ENCODE data around the gene RMDN3. TPM values are rescaled to one million over a fixed set of nuclear protein-coding genes. Genes with fewer than 3 reads are reported as not detected.

RMDN3 gene
- total and polyA plus RNA-seq, 2 of the 13 experiments (the other 11 are each of a cell fraction or from before 2014, with no cell fraction given): 16.8 to 19.5 TPM

DNA sequence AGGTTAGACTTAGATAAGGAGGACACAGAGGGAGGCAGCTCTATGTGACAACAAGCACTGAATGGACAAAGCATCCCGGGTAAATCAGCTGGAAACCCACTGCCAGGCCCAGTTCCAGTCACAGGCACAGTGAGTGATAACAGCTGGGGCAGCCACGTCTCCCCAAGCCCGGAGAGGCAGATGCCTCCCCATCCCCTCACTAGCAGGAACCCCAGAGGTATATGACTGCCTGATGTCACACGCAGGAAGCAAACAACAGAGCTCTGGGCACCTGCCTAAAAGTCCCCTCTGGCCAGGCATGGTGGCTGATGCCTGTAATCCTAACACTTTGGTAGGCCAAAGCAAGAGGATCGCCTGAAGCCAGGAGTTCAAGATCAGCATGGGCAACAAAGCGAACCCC, 32.9 kb upstream of the RMDN3 start:
- Histone ChIP-seq H4K20me1 (ENCODE audit: insufficient read depth, low read length) (no peaks in the 10 kb centered on the region), H3K4me2 (ENCODE audit: low read depth, low read length) (no peak overlapping the region), H3K79me2 (ENCODE audit: insufficient read depth, low read length) (peaks cover 15% of the 10 kb centered on the region), H2AFZ (ENCODE audit: low read length) (no peak overlapping the region), H3K4me1 (ENCODE audit: insufficient read depth, low read length) (peaks cover 44% of the 10 kb centered on the region), H3K36me3 (replicated peaks in 1 of 2; ENCODE audit: control insufficient read depth in 1 of 2, insufficient read depth in 2 of 2, low read length in 2 of 2) (0 out of 5 replicates have a peak, but pooled peaks cover 0 to 4% of the 10 kb centered on the region in 2 experiments), H3K4me3 (replicated peaks in 1 of 3; ENCODE audit: insufficient read depth in 1 of 3, low read depth in 2 of 3, low read length in 3 of 3) (no peak overlapping the region), H3K27ac (ENCODE audit: extremely low read length, insufficient read depth, low read length) (no peak overlapping the region), H3K27me3 (ENCODE audit: control insufficient read depth in 1 of 2, insufficient read depth in 2 of 2, low read length in 2 of 2) (no peaks in the 10 kb centered on the region), H3K9ac (ENCODE audit: insufficient read depth, low read depth, low read length) (no peak overlapping the region), H3K9me3 (ENCODE audit: low read length) (no peaks in the 10 kb centered on the region)
- TF ChIP-seq ZNF629 (CRISPR knock-in tag; conservative IDR thresholded peaks at IDR 0.05) (no peak), KDM6A (CRISPR knock-in tag; IDR thresholded peaks at IDR 0.05; ENCODE audit: low read depth) (no peak), JUND (CRISPR knock-in tag; IDR thresholded peaks at IDR 0.05) (no peak), ZFP36L1 (CRISPR knock-in tag; IDR thresholded peaks at IDR 0.05) (no peak), ZNF33B (CRISPR knock-in tag; IDR thresholded peaks at IDR 0.05) (no peak), ZNF138 (CRISPR knock-in tag; IDR thresholded peaks at IDR 0.05; ENCODE audit: low read depth) (no peak), RFX1 (IDR thresholded peaks at IDR 0.05) (no peak), HHEX (CRISPR knock-in tag; IDR thresholded peaks at IDR 0.05) (no peak), HDAC1 (CRISPR knock-in tag; IDR thresholded peaks at IDR 0.05) (no peak), ZNF329 (CRISPR knock-in tag; IDR thresholded peaks at IDR 0.05; ENCODE audit: low read depth) (no peak), SYNCRIP (IDR thresholded peaks at IDR 0.05; ENCODE audit: insufficient read depth, low read depth, low read length) (no peak), ZBTB3 (CRISPR knock-in tag; IDR thresholded peaks at IDR 0.05; ENCODE audit: borderline replicate concordance, low read depth) (no peak)
- TF ChIP-seq, protein P1, sequence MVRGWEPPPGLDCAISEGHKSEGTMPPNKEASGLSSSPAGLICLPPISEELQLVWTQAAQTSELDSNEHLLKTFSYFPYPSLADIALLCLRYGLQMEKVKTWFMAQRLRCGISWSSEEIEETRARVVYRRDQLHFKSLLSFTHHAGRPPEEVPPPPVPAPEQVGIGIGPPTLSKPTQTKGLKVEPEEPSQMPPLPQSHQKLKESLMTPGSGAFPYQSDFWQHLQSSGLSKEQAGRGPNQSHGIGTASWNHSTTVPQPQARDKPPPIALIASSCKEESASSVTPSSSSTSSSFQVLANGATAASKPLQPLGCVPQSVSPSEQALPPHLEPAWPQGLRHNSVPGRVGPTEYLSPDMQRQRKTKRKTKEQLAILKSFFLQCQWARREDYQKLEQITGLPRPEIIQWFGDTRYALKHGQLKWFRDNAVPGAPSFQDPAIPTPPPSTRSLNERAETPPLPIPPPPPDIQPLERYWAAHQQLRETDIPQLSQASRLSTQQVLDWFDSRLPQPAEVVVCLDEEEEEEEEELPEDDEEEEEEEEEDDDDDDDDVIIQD (CRISPR knock-in tag; IDR thresholded peaks at IDR 0.05; ENCODE audit: low read depth): no peak
- TF ChIP-seq, protein P2, sequence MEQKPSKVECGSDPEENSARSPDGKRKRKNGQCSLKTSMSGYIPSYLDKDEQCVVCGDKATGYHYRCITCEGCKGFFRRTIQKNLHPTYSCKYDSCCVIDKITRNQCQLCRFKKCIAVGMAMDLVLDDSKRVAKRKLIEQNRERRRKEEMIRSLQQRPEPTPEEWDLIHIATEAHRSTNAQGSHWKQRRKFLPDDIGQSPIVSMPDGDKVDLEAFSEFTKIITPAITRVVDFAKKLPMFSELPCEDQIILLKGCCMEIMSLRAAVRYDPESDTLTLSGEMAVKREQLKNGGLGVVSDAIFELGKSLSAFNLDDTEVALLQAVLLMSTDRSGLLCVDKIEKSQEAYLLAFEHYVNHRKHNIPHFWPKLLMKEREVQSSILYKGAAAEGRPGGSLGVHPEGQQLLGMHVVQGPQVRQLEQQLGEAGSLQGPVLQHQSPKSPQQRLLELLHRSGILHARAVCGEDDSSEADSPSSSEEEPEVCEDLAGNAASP (CRISPR knock-in tag; IDR thresholded peaks at IDR 0.05; ENCODE audit: borderline replicate concordance): no peak
- TF ChIP-seq, protein P3, sequence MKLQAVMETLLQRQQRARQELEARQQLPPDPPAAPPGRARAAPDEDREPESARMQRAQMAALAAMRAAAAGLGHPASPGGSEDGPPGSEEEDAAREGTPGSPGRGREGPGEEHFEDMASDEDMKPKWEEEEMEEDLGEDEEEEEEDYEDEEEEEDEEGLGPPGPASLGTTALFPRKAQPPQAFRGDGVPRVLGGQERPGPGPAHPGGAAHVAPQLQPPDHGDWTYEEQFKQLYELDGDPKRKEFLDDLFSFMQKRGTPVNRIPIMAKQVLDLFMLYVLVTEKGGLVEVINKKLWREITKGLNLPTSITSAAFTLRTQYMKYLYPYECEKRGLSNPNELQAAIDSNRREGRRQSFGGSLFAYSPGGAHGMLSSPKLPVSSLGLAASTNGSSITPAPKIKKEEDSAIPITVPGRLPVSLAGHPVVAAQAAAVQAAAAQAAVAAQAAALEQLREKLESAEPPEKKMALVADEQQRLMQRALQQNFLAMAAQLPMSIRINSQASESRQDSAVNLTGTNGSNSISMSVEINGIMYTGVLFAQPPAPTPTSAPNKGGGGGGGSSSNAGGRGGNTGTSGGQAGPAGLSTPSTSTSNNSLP (IDR thresholded peaks at IDR 0.05; ENCODE audit: low read depth, low read length): no peak
- TF ChIP-seq, protein P4, sequence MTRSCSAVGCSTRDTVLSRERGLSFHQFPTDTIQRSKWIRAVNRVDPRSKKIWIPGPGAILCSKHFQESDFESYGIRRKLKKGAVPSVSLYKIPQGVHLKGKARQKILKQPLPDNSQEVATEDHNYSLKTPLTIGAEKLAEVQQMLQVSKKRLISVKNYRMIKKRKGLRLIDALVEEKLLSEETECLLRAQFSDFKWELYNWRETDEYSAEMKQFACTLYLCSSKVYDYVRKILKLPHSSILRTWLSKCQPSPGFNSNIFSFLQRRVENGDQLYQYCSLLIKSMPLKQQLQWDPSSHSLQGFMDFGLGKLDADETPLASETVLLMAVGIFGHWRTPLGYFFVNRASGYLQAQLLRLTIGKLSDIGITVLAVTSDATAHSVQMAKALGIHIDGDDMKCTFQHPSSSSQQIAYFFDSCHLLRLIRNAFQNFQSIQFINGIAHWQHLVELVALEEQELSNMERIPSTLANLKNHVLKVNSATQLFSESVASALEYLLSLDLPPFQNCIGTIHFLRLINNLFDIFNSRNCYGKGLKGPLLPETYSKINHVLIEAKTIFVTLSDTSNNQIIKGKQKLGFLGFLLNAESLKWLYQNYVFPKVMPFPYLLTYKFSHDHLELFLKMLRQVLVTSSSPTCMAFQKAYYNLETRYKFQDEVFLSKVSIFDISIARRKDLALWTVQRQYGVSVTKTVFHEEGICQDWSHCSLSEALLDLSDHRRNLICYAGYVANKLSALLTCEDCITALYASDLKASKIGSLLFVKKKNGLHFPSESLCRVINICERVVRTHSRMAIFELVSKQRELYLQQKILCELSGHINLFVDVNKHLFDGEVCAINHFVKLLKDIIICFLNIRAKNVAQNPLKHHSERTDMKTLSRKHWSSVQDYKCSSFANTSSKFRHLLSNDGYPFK (CRISPR knock-in tag; IDR thresholded peaks at IDR 0.05; ENCODE audit: borderline replicate concordance): no peak
- intact Hi-C loops (cut with micrococcal nuclease; ENCODE audit: unreplicated experiment): no loop called here
- CTCF ChIA-PET (ENCODE audit: low intra/inter-chr PET ratio, low total read pairs): no interaction called here
- POLR2A ChIA-PET: interaction anchor here (0.6 kb wide), 1 partner anchor 335 kb away, joined by 3 read pairs; no protein-coding TSS in a partner anchor
- DNase-seq (ENCODE audit: low spot score) (no peak), FAIRE-seq (no peak), ATAC-seq (no peak)
- BruUV-seq (replicated peaks): no TSS peak
- in situ Hi-C loops (cut with HindIII; ENCODE audit: extremely low pct_ligation_motif_present, low pct_unique_long_range_greater_than_20kb): no loop called here
- WGBS (ENCODE audit: low lambda C conversion rate): 85% methylated on average over 3 of the region's 6 CpGs

All from HepG2 (cell line).